ENCODE data around the gene OR8A1.
"Not testable (repeated sequence)": the region's sequence is repeated elsewhere in the genome, so short reads cannot be mapped to it uniquely, and the experiment has no call there.

OR8A1 gene

GRCh38 chr11:124597626-124598025 is 27.8 kb downstream of the OR8A1 start:
- no peak for DNase-seq

- no peak for DNase-seq
These were observed 31.0 kb downstream of the OR8A1 start for GRCh38 chr11:124600621-124601320.

GRCh38 chr11:124602193-124602592 is 32.4 kb downstream of the OR8A1 start:
- DNase-seq = no peak

- DNase-seq = not testable (repeated sequence)
These were observed 32.9 kb downstream of the OR8A1 start for GRCh38 chr11:124602723-124603122.

- DNase-seq = no peak
These were observed 35.9 kb downstream of the OR8A1 start for GRCh38 chr11:124605719-124606118.

GRCh38 chr11:124608147-124608546 is 38.4 kb downstream of the OR8A1 start:
- DNase-seq = no peak

- no peak for DNase-seq
These were observed 40.5 kb downstream of the OR8A1 start for GRCh38 chr11:124610295-124610694.

GRCh38 chr11:124611064-124611463 is 41.3 kb downstream of the OR8A1 start, which contains the start of gene PANX3:
Gene PANX3, plus strand, starts transcription at chr11:124611428. Its CDS starts 129 bp downstream, at chr11:124611557.
- DNase-seq = no peak

- no peak for DNase-seq
These were observed 42.2 kb downstream of the OR8A1 start for GRCh38 chr11:124612045-124612444.

- DNase-seq = no peak
These were observed 42.9 kb downstream of the OR8A1 start for GRCh38 chr11:124612567-124613246.

- DNase-seq = no peak
These were observed 49.1 kb downstream of the OR8A1 start for GRCh38 chr11:124618863-124619262.

All from activated CD8-positive, alpha-beta memory T cell treated with anti-CD3 and anti-CD28 coated beads, Interleukin-2, amount 50 U/mL, for 4 hours (primary cell).